ES-I3 (cell line): ENCODE data around the gene OSBPL1A.

Experiments
- H3K36me3 ChIP-seq: 2 replicates; pipeline ENCODE4 v1.6.1; 2013; ENCODE audit warnings: mild to moderate bottlenecking, low read length, control low read depth, moderate library complexity; ENCODE audit not compliant: insufficient read depth
- H3K4me1 ChIP-seq: 2 replicates; pipeline ENCODE4 v1.6.1; 2013; ENCODE audit warnings: mild to moderate bottlenecking, control low read depth, low read length; ENCODE audit not compliant: insufficient read depth
- H3K9ac ChIP-seq: 2 replicates; pipeline ENCODE4 v1.6.1; 2013; ENCODE audit warnings: low read depth, mild to moderate bottlenecking, low read length, moderate library complexity
- H3K9me3 ChIP-seq: 2 replicates; pipeline ENCODE4 v1.6.1; 2013; ENCODE audit warnings: mild to moderate bottlenecking, low read length, moderate library complexity; ENCODE audit not compliant: control insufficient read depth, insufficient read depth

OSBPL1A gene

GRCh38 chr18:24277516-24278195 is 120.0 kb downstream of the OSBPL1A start:
- Histone ChIP-seq H3K4me1 (no peaks in the 10 kb centered on the region), H3K9me3 (no peaks in the 10 kb centered on the region), H3K9ac (no peak overlapping the region), H3K36me3 (no peaks in the 10 kb centered on the region)

GRCh38 chr18:24276994-24277393 is 120.6 kb downstream of the OSBPL1A start:
- Histone ChIP-seq H3K36me3 (no peaks in the 10 kb centered on the region), H3K9me3 (no peaks in the 10 kb centered on the region), H3K9ac (no peak overlapping the region), H3K4me1 (0 out of 2 replicates have a peak, but pooled peaks cover 4% of the 10 kb centered on the region)

- no peaks in the 10 kb centered on the region for H3K36me3 ChIP-seq
- H3K9me3 ChIP-seq: no peaks in the 10 kb centered on the region
- no peak overlapping the region for H3K9ac ChIP-seq
- H3K4me1 ChIP-seq: peaks cover 12% of the 10 kb centered on the region; the same call in 1 of the 2 replicates
Measured at GRCh38 chr18:24274837-24275236, 122.8 kb downstream of the OSBPL1A start.

- H3K36me3 ChIP-seq: no peaks in the 10 kb centered on the region
- H3K4me1 ChIP-seq: peaks cover 12% of the 10 kb centered on the region; the same call in 1 of the 2 replicates
- H3K9ac ChIP-seq: no peak overlapping the region
- H3K9me3 ChIP-seq: no peaks in the 10 kb centered on the region
Measured at GRCh38 chr18:24273596-24273995, 124.0 kb downstream of the OSBPL1A start.

GRCh38 chr18:24272229-24272525 is 125.4 kb downstream of the OSBPL1A start:
- H3K4me1 ChIP-seq: peaks cover 12% of the 10 kb centered on the region; the same call in 1 of the 2 replicates
- peak overlapping the region; percentile 64; the same call in 1 of the 2 replicates for H3K9ac ChIP-seq

GRCh38 chr18:24271381-24272228 is 126.0 kb downstream of the OSBPL1A start:
- H3K9me3 ChIP-seq: no peaks in the 10 kb centered on the region

More at GRCh38 chr18:24272229-24272525, 125.4 kb downstream of the OSBPL1A start:
- H3K9me3 ChIP-seq: no peaks in the 10 kb centered on the region
- H3K36me3 ChIP-seq: no peaks in the 10 kb centered on the region

GRCh38 chr18:24270937-24271380 is 126.7 kb downstream of the OSBPL1A start:
- H3K4me1 ChIP-seq: peaks cover 16% of the 10 kb centered on the region; the same call in 1 of the 2 replicates
- peak overlapping the region; percentile 64 for H3K9ac ChIP-seq
- H3K36me3 ChIP-seq: no peaks in the 10 kb centered on the region
- H3K9me3 ChIP-seq: no peaks in the 10 kb centered on the region

More at GRCh38 chr18:24271381-24272228, 126.0 kb downstream of the OSBPL1A start:
- Histone ChIP-seq H3K36me3 (no peaks in the 10 kb centered on the region), H3K4me1 (peaks cover 12% of the 10 kb centered on the region; the same call in 1 of the 2 replicates), H3K9ac (peak overlapping the region; percentile 64)

DNA sequence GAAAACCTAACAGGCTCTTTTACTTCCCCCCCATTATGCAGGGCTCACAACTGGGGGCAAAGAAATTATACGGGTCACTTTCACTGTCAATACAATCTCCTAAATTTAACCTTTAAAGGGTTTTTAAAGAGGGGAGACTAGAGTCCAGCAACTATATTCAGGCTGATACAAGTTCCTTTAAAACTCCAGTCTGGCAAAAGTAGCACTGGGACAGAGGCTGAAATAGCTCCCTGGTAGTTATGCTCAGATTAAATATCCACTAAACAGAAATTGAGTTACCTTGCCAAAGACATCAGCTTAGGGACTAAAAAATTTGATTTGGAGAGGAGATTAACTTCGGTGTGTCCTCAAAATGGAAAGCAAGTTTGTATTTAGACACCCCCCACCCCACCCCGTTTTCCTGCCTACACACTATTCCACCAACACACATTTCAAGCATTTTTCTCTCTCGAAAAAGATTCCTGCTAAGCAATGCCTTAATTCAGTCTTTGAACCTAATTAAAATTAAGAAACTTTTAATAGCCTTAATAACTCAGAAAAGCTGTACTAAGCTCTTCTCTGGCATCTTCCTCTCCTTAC is 127.2 kb downstream of the OSBPL1A start:
- peak overlapping the region; percentile 64; the same call in 1 of the 2 replicates for H3K9ac ChIP-seq
- no peaks in the 10 kb centered on the region for H3K9me3 ChIP-seq
- no peaks in the 10 kb centered on the region for H3K36me3 ChIP-seq
- peaks cover 18% of the 10 kb centered on the region; the same call in 1 of the 2 replicates for H3K4me1 ChIP-seq

- Histone ChIP-seq H3K9ac (no peak overlapping the region), H3K4me1 (peaks cover 18% of the 10 kb centered on the region; the same call in 1 of the 2 replicates), H3K36me3 (no peaks in the 10 kb centered on the region), H3K9me3 (no peaks in the 10 kb centered on the region)
Measured at GRCh38 chr18:24268784-24269550, 128.7 kb downstream of the OSBPL1A start.

GRCh38 chr18:24267878-24268277 is 129.7 kb downstream of the OSBPL1A start:
- Histone ChIP-seq H3K36me3 (no peaks in the 10 kb centered on the region), H3K9me3 (no peaks in the 10 kb centered on the region), H3K9ac (no peak overlapping the region), H3K4me1 (peaks cover 18% of the 10 kb centered on the region; the same call in 1 of the 2 replicates)

GRCh38 chr18:24266131-24266530 is 131.5 kb downstream of the OSBPL1A start:
- H3K36me3 ChIP-seq: no peaks in the 10 kb centered on the region
- no peak overlapping the region for H3K9ac ChIP-seq
- no peaks in the 10 kb centered on the region for H3K9me3 ChIP-seq
- peaks cover 14% of the 10 kb centered on the region; the same call in 1 of the 2 replicates for H3K4me1 ChIP-seq

GRCh38 chr18:24265502-24266064 is 132.0 kb downstream of the OSBPL1A start:
- peaks cover 12% of the 10 kb centered on the region; the same call in 1 of the 2 replicates for H3K4me1 ChIP-seq
- no peaks in the 10 kb centered on the region for H3K9me3 ChIP-seq
- H3K9ac ChIP-seq: no peak overlapping the region

DNA sequence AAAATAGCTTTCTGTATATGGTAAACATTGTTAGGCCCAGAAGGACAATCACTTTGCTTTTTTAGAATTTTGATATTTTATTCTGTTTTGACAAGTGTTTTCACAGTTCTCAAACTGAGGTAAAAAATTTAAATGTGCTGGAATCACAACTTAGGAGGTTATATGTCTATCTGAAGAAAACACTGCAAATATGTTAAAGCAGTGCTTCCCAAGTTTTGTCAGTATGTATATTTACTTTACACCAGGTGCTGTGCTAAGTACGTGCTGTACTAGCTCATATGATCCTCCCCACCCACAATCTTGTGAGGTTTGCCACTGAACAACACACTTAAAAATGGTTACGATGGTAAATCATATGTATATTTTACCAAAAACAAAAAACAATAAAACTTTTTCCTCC is 134.6 kb downstream of the OSBPL1A start:
- H3K9me3 ChIP-seq: no peaks in the 10 kb centered on the region
- H3K36me3 ChIP-seq: no peaks in the 10 kb centered on the region
- H3K4me1 ChIP-seq: peaks cover 6% of the 10 kb centered on the region; the same call in 1 of the 2 replicates
- no peak overlapping the region for H3K9ac ChIP-seq

More at GRCh38 chr18:24265502-24266064, 132.0 kb downstream of the OSBPL1A start:
- no peaks in the 10 kb centered on the region for H3K36me3 ChIP-seq
